HepG2 (cell line): Measurements from ENCODE around the gene TOR4A. TPM values are rescaled to one million over a fixed set of nuclear protein-coding genes. Genes with fewer than 3 reads are reported as not detected.

Experiments
- GABPB1 ChIP-seq: IDR thresholded peaks from 2 replicates; pipeline ENCODE4 v1.6.1; 2016; ENCODE audit warnings: mild to moderate bottlenecking, missing genetic modification reagents, moderate library complexity, missing compliant biosample characterization
- HOXD1 ChIP-seq: sonication (generic); formaldehyde crosslinking; IDR thresholded peaks from 2 replicates; pipeline ENCODE4 v1.5.0; 2020; ENCODE audit warnings: missing genetic modification reagents
- NFRKB ChIP-seq: fragments of 450-650 bp; IDR thresholded peaks from 2 replicates; pipeline ENCODE4 v1.6.1; 2017
- POLR2G ChIP-seq: fragments of 200-400 bp; formaldehyde crosslinking; IDR thresholded peaks from 2 replicates; pipeline ENCODE4 v1.6.1; 2018; ENCODE audit warnings: mild to moderate bottlenecking, low read depth, low read length, moderate library complexity
- ZNF652 ChIP-seq: IDR thresholded peaks from 2 replicates; pipeline ENCODE4 v1.6.1; 2016; ENCODE audit warnings: low read depth, borderline replicate concordance
- ZSCAN31 ChIP-seq: sonication (generic); formaldehyde crosslinking; IDR thresholded peaks from 2 replicates; pipeline ENCODE4 v1.5.0; 2020; ENCODE audit warnings: low read depth, mild to moderate bottlenecking, missing genetic modification reagents
- polyA plus RNA-seq, 8 experiments: library from polyadenylated mRNA; depleted of rRNA in 3 of 8; stranded (reverse) in 7 of 8; unstranded in 1 of 8; fragments of >200 nt; fragmentation: Illumina TruSeq in 4 of 8; extraction: Trizol in 4 of 8; gene quantifications; 2 replicates each; pipeline versions ENCODE4 v1.2.1 to v1.2.3, GENCODE V29; 2011 to 2016; ENCODE audit warnings: low read depth in 4 of 8, missing spikeins in 1 of 8, mixed read lengths in 1 of 8; ENCODE audit not compliant: insufficient read depth in 1 of 8
- total RNA-seq, 5 experiments: library from RNA; depleted of rRNA; stranded (reverse); fragments of >200 nt; fragmentation: Illumina TruSeq; extraction: Trizol; gene quantifications; 2 replicates each; pipeline ENCODE4 v1.2.3, GENCODE V29; 2016; ENCODE audit warnings: low read depth in 1 of 5
- TF ChIP-seq, protein P1 (sequence below), 2 experiments: sonication (generic) in 1 of 2; formaldehyde crosslinking in 1 of 2; IDR thresholded peaks; 2 replicates each; pipeline versions ENCODE4 v1.5.1 to v1.6.1; 2011 to 2020; ENCODE audit warnings: borderline replicate concordance in 1 of 2, low read depth in 1 of 2, low read length in 1 of 2, mild to moderate bottlenecking in 1 of 2, missing genetic modification reagents in 1 of 2, moderate library complexity in 1 of 2
- TF ChIP-seq, protein P2 (sequence below): conservative IDR thresholded peaks from 2 replicates; pipeline ENCODE4 v1.6.1; 2018; ENCODE audit warnings: missing genetic modification reagents
- TF ChIP-seq, protein P3 (sequence below): sonication (generic); formaldehyde crosslinking; IDR thresholded peaks from 2 replicates; pipeline ENCODE4 v1.4.0; 2020; ENCODE audit warnings: missing genetic modification reagents
- TF ChIP-seq, protein P4 (sequence below): sonication (generic); formaldehyde crosslinking; IDR thresholded peaks from 2 replicates; pipeline ENCODE4 v1.8.1; 2022; ENCODE audit warnings: low read depth, mild to moderate bottlenecking, missing genetic modification reagents
- TF ChIP-seq, protein P5 (sequence below): sonication (generic); formaldehyde crosslinking; IDR thresholded peaks from one replicate; pipeline ENCODE4 v1.5.1; 2020; ENCODE audit warnings: mild to moderate bottlenecking, missing genetic modification reagents; ENCODE audit errors: not compliant biosample characterization

Gene TOR4A
- total and polyA plus RNA-seq, 2 of the 13 experiments (the other 11 are each of a cell fraction or from before 2014, with no cell fraction given) = 11.1 to 14.2 TPM

DNA sequence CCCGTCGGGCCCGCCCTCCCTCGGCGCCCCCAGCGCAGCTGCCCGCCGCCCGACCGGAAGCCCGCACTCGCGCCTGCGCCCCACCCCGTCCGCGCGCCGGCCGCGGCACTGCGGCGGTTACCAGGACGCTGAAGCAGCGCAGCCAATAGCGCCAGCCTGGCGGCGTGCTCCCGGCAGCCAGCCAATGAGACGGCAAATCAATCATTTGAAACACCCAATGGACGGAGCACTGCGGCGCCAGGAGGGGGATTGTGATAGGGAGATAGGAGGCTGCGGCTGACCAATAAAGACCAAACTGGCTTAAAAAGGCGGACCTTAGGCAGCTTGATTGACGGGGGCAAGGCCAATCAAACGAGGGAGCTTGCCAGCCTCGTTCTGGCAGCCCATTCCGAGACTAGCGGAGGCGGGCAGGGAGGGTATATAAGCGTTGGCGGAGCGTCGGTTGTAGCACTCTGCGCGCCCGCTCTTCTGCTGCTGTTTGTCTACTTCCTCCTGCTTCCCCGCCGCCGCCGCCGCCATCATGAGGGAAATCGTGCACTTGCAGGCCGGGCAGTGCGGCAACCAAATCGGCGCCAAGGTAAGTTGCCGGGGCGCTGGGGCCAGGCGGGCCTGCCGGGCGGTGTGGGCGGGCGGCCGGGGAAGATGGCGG lies 36.6 kb upstream of the TOR4A start, which contains the start of gene TUBB4B (continued):
- TF ChIP-seq, protein P1, sequence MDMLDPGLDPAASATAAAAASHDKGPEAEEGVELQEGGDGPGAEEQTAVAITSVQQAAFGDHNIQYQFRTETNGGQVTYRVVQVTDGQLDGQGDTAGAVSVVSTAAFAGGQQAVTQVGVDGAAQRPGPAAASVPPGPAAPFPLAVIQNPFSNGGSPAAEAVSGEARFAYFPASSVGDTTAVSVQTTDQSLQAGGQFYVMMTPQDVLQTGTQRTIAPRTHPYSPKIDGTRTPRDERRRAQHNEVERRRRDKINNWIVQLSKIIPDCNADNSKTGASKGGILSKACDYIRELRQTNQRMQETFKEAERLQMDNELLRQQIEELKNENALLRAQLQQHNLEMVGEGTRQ (IDR thresholded peaks at IDR 0.05; ENCODE audit: low read depth, low read length) = no peak
- TF ChIP-seq, protein P1 (CRISPR knock-in tag; IDR thresholded peaks at IDR 0.05; ENCODE audit: borderline replicate concordance) = no peak
- TF ChIP-seq, protein P2, sequence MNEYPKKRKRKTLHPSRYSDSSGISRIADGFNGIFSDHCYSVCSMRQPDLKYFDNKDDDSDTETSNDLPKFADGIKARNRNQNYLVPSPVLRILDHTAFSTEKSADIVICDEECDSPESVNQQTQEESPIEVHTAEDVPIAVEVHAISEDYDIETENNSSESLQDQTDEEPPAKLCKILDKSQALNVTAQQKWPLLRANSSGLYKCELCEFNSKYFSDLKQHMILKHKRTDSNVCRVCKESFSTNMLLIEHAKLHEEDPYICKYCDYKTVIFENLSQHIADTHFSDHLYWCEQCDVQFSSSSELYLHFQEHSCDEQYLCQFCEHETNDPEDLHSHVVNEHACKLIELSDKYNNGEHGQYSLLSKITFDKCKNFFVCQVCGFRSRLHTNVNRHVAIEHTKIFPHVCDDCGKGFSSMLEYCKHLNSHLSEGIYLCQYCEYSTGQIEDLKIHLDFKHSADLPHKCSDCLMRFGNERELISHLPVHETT (CRISPR knock-in tag) = no peak
- peak; percentile 89 for TF ChIP-seq GABPB1 (CRISPR knock-in tag)
- TF ChIP-seq POLR2G = peak; percentile 99
- TF ChIP-seq, protein P3, sequence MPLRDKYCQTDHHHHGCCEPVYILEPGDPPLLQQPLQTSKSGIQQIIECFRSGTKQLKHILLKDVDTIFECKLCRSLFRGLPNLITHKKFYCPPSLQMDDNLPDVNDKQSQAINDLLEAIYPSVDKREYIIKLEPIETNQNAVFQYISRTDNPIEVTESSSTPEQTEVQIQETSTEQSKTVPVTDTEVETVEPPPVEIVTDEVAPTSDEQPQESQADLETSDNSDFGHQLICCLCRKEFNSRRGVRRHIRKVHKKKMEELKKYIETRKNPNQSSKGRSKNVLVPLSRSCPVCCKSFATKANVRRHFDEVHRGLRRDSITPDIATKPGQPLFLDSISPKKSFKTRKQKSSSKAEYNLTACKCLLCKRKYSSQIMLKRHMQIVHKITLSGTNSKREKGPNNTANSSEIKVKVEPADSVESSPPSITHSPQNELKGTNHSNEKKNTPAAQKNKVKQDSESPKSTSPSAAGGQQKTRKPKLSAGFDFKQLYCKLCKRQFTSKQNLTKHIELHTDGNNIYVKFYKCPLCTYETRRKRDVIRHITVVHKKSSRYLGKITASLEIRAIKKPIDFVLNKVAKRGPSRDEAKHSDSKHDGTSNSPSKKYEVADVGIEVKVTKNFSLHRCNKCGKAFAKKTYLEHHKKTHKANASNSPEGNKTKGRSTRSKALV (CRISPR knock-in tag) = no peak
- TF ChIP-seq, protein P4, sequence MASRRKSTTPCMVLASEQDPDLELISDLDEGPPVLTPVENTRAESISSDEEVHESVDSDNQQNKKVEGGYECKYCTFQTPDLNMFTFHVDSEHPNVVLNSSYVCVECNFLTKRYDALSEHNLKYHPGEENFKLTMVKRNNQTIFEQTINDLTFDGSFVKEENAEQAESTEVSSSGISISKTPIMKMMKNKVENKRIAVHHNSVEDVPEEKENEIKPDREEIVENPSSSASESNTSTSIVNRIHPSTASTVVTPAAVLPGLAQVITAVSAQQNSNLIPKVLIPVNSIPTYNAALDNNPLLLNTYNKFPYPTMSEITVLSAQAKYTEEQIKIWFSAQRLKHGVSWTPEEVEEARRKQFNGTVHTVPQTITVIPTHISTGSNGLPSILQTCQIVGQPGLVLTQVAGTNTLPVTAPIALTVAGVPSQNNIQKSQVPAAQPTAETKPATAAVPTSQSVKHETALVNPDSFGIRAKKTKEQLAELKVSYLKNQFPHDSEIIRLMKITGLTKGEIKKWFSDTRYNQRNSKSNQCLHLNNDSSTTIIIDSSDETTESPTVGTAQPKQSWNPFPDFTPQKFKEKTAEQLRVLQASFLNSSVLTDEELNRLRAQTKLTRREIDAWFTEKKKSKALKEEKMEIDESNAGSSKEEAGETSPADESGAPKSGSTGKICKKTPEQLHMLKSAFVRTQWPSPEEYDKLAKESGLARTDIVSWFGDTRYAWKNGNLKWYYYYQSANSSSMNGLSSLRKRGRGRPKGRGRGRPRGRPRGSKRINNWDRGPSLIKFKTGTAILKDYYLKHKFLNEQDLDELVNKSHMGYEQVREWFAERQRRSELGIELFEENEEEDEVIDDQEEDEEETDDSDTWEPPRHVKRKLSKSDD (CRISPR knock-in tag) = no peak; the same call in 1 of the 2 replicates
- TF ChIP-seq ZSCAN31 (CRISPR knock-in tag) = no peak; the same call in 1 of the 2 replicates
- TF ChIP-seq, protein P5, sequence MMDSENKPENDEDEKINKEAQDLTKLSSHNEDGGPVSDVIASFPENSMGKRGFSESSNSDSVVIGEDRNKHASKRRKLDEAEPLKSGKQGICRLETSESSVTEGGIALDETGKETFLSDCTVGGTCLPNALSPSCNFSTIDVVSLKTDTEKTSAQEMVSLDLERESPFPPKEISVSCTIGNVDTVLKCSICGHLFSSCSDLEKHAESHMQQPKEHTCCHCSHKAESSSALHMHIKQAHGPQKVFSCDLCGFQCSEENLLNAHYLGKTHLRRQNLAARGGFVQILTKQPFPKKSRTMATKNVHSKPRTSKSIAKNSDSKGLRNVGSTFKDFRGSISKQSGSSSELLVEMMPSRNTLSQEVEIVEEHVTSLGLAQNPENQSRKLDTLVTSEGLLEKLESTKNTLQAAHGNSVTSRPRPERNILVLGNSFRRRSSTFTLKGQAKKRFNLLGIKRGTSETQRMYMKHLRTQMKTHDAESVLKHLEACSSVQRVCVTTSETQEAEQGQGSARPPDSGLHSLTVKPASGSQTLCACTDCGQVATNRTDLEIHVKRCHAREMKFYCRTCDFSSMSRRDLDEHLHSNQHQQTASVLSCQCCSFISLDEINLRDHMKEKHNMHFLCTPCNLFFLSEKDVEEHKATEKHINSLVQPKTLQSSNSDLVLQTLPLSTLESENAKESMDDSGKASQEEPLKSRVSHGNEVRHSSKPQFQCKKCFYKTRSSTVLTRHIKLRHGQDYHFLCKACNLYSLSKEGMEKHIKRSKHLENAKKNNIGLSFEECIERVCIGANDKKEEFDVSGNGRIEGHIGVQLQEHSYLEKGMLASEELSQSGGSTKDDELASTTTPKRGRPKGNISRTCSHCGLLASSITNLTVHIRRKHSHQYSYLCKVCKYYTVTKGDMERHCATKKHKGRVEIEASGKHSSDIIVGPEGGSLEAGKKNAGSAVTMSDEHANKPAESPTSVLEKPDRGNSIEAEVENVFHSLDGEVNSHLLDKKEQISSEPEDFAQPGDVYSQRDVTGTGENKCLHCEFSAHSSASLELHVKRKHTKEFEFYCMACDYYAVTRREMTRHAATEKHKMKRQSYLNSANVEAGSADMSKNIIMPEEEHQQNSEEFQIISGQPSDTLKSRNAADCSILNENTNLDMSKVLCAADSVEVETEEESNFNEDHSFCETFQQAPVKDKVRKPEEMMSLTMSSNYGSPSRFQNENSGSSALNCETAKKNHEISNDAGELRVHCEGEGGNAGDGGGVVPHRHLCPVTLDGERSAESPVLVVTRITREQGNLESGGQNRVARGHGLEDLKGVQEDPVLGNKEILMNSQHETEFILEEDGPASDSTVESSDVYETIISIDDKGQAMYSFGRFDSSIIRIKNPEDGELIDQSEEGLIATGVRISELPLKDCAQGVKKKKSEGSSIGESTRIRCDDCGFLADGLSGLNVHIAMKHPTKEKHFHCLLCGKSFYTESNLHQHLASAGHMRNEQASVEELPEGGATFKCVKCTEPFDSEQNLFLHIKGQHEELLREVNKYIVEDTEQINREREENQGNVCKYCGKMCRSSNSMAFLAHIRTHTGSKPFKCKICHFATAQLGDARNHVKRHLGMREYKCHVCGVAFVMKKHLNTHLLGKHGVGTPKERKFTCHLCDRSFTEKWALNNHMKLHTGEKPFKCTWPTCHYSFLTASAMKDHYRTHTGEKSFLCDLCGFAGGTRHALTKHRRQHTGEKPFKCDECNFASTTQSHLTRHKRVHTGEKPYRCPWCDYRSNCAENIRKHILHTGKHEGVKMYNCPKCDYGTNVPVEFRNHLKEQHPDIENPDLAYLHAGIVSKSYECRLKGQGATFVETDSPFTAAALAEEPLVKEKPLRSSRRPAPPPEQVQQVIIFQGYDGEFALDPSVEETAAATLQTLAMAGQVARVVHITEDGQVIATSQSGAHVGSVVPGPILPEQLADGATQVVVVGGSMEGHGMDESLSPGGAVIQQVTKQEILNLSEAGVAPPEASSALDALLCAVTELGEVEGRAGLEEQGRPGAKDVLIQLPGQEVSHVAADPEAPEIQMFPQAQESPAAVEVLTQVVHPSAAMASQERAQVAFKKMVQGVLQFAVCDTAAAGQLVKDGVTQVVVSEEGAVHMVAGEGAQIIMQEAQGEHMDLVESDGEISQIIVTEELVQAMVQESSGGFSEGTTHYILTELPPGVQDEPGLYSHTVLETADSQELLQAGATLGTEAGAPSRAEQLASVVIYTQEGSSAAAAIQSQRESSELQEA (CRISPR knock-in tag) = no peak
- TF ChIP-seq HOXD1 (CRISPR knock-in tag) = no peak
- no peak for TF ChIP-seq ZNF652 (CRISPR knock-in tag)
- no peak for TF ChIP-seq NFRKB
